HL-60 (cell line): ENCODE data around the gene SSBP4.

Experiments used
- DNase-seq, 2 experiments: peaks; one replicate each; pipeline ENCODE4 v3.0.0-alpha.2; 2010 to 2020; ENCODE audit warnings: low read depth in 1 of 2, low spot score in 1 of 2
- H3K27ac ChIP-seq: fragments of 250-450 bp; sonication (Bioruptor Pico); replicated peaks from 2 replicates; pipeline ENCODE4 v1.5.1; 2020; ENCODE audit warnings: mild to moderate bottlenecking, moderate library complexity
- H3K27me3 ChIP-seq: fragments of 250-450 bp; sonication (Bioruptor Pico); 2 replicates; pipeline ENCODE4 v1.5.1; 2021; ENCODE audit warnings: mild to moderate bottlenecking, moderate library complexity; ENCODE audit not compliant: insufficient read depth, poor library complexity, severe bottlenecking
- H3K4me3 ChIP-seq: replicated peaks from 2 replicates; pipeline ENCODE4 v1.5.1; 2011; ENCODE audit warnings: mild to moderate bottlenecking, control low read depth, low read length; ENCODE audit not compliant: insufficient read depth
- CTCF ChIP-seq: IDR thresholded peaks from one replicate; pipeline ENCODE4 v1.5.1; 2011; ENCODE audit warnings: low read length, control low read depth, inconsistent platforms; ENCODE audit not compliant: insufficient read depth
- GABPA ChIP-seq: IDR thresholded peaks from 2 replicates; pipeline ENCODE4 v1.6.1; 2012; ENCODE audit warnings: low read depth
- POLR2AphosphoS5 ChIP-seq: IDR thresholded peaks from 2 replicates; pipeline ENCODE4 v1.6.1; 2012; ENCODE audit warnings: low read depth
- SPI1 ChIP-seq: IDR thresholded peaks from 2 replicates; pipeline ENCODE4 v1.6.1; 2012; ENCODE audit warnings: low read depth, mild to moderate bottlenecking, borderline replicate concordance
- TF ChIP-seq, protein P1 (sequence below): IDR thresholded peaks from 2 replicates; pipeline ENCODE4 v1.6.1; 2012; ENCODE audit warnings: low read depth; ENCODE audit not compliant: insufficient replicate concordance

Gene SSBP4

GRCh38 chr19:18465214-18465963, 46.2 kb downstream of the SSBP4 start:
- TF ChIP-seq POLR2AphosphoS5 (no peak), CTCF (no peak), SPI1 (no peak), GABPA (no peak)
- TF ChIP-seq, protein P1, sequence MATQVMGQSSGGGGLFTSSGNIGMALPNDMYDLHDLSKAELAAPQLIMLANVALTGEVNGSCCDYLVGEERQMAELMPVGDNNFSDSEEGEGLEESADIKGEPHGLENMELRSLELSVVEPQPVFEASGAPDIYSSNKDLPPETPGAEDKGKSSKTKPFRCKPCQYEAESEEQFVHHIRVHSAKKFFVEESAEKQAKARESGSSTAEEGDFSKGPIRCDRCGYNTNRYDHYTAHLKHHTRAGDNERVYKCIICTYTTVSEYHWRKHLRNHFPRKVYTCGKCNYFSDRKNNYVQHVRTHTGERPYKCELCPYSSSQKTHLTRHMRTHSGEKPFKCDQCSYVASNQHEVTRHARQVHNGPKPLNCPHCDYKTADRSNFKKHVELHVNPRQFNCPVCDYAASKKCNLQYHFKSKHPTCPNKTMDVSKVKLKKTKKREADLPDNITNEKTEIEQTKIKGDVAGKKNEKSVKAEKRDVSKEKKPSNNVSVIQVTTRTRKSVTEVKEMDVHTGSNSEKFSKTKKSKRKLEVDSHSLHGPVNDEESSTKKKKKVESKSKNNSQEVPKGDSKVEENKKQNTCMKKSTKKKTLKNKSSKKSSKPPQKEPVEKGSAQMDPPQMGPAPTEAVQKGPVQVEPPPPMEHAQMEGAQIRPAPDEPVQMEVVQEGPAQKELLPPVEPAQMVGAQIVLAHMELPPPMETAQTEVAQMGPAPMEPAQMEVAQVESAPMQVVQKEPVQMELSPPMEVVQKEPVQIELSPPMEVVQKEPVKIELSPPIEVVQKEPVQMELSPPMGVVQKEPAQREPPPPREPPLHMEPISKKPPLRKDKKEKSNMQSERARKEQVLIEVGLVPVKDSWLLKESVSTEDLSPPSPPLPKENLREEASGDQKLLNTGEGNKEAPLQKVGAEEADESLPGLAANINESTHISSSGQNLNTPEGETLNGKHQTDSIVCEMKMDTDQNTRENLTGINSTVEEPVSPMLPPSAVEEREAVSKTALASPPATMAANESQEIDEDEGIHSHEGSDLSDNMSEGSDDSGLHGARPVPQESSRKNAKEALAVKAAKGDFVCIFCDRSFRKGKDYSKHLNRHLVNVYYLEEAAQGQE = no peak
- no peaks in the 10 kb centered on the region for H3K27me3 ChIP-seq
- DNase-seq = no peak
- no peak overlapping the region for H3K4me3 ChIP-seq
- no peak overlapping the region for H3K27ac ChIP-seq

DNA sequence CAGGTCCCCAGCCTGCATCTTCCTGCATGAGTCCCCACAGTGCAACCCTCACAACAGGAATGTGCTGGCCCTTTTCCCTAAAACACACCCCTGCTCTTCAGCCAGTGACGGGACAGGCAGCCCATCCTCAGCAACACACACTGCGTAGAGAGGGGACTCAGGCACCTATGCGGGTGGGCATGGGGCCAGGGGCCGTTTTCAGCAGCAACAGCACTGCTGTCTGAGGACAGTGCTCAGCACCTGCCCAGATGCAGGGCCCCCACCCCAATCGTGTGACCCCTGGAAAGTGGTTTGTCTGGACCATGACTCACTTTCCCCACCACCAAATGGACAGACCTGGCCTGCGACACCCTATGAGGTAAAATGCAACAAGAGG, 46.8 kb downstream of the SSBP4 start:
- TF ChIP-seq SPI1 (no peak), POLR2AphosphoS5 (no peak), GABPA (no peak), CTCF (no peak)
- Histone ChIP-seq H3K27ac (no peak overlapping the region), H3K27me3 (no peaks in the 10 kb centered on the region), H3K4me3 (no peak overlapping the region)
- DNase-seq = no peak

- no peak for TF ChIP-seq GABPA
- TF ChIP-seq CTCF = no peak
- no peak for TF ChIP-seq POLR2AphosphoS5
- TF ChIP-seq, protein P1 = no peak
- no peak for TF ChIP-seq SPI1
- H3K4me3 ChIP-seq = no peak overlapping the region
- no peak for DNase-seq
- no peaks in the 10 kb centered on the region for H3K27me3 ChIP-seq
- H3K27ac ChIP-seq = no peak overlapping the region
Measured at GRCh38 chr19:18466354-18466753, 47.2 kb downstream of the SSBP4 start.
